ENCODE data around the gene CHD6.

CHD6 gene

DNA sequence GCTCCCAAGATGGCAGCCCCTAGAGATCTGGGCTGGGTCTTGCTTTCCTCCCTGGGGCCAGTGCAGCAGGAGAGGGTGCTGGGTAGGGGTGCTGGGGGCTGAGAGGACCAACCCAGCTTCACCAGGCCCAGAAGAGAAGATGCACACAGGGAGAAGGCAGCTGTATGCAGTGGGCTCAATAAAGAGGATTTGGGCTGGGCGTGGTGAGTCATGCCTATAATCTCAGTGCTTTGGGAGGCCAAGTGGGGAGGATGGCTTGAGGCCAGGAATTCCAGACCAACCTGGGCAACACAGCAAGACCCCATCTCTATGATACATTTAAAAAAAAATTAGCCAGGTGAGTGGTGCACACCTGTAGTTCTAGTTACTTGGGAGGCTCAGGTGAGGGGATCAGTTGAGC lies 225.9 kb downstream of the CHD6 start:
- DNase-seq = no peak

DNA sequence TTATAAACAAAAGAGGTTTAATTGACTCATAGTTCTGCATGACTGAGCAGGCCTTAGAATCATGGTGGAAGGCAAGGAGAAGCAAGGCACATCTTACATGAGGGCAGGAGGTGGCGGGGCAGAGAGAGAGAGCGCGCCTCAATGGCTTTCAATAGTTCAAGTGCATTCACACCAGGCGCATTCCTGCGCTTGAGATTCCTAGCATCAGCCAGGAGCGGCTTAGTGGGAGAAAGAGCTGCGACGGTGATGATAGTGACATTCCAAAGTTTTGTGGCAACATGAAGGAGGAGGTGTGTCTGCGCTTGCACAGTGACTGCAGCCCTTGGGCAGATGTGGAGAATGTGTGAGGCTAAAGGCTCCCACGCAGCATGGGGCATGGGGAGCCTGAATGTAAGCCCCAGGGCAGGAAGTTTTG lies 226.6 kb downstream of the CHD6 start:
- no peak for DNase-seq

DNA sequence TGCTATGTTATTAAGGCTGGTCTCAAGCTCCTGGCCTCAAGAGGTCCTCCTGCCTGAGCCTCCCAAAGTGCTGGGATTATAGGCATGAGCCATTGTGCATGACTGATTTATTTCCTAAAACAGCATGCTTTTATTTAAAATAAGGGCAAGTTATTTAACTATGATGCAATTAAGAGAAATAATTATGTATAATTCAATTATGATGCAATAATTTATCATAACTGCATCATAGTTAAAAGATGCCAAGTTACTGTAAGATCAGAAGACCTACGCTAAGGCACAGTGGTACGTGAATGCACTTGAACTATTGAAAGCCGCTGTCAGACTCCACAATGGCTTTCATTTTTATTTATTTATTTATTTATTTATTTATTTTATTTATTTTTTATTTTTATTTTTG lies 227.3 kb downstream of the CHD6 start:
- DNase-seq = no peak

DNA sequence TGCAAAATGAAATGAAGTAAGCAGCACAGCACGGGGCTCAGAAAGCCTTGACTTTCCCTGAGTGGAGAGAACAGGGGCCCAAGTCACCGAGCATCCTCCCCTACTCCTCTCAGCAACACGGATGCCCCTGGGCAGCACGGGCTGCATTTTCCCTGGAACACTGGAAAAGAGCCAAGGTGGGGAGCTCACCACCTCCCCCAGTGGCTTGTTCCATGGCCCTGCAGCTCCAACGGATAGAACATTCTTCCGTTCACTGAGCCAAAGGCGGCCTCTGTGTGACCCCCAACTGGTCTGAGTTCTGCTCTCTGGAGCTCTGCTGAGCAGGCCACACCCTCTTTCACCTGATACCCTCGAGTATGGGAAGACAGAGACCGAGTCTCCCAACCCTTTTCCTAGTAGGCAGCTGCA lies 230.7 kb downstream of the CHD6 start:
- no peak for DNase-seq

DNA sequence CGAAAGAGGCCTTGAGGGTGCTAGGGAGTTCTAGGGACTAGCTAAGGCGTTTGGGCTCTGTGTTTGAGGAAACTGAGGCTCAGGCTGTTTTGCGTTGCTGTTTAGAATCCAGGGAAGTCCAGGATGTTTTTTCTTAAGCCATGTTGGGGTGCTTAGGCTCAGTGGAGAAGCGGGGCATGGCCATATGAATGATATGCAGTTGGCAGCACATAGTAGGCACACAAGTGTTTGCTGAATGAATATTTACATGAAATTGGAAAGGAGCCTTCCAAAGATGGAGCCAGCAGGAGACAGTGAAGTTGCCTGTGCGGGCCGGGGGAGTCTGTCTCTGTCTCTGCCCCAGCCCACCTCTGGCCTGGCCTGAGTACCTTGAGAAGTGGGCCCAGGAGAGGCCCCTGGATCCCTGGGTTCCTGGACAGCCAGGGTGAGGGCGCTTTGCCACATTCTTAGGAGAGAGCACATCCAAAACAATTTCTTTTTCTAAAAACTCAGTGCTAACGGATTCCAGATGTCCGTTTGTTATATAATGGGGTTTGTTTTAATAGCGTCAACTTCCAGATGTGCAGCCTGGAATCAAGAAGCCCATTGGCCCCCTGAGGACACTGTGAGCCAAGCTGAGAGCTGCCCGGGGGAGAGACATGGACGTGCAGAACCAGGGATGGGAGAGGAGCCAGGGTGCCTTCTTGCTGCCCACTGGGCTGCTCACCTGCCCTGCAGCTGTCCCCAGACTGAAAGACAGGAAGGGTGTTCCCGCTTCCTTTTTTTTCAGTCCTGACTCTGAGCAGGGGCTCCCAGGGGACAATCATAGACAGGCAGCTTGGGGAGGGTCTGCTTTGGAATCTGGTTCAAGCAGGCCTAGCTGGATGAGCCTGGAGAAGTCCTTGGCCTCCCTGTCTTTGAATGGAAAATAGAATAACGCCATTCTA lies 231.4 kb downstream of the CHD6 start:
- DNase-seq = no peak

DNA sequence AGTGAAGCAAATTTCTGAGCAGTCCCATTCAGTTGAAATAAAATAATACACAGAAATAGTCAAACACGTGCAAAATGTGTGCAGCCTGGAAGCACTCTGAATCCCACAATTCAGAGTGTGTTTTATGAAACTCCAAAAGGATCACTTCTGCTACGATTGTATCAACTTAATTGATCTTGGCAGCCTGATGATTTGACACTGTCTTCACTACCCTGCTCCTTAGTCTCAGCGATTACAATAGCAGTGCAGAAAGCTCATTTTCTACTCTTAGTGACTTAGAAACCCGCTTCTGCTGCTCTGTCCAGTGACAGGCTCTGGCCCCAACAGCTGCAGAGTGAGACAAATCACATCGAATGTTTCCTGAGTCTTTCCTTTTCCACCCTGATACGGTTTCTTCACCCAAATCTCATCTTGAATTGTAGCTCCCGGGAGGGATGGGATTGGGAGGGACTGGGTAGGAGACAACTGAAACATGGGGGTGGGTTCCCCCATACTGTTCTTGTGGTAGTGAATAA lies 235.3 kb downstream of the CHD6 start:
- DNase-seq = no peak

DNA sequence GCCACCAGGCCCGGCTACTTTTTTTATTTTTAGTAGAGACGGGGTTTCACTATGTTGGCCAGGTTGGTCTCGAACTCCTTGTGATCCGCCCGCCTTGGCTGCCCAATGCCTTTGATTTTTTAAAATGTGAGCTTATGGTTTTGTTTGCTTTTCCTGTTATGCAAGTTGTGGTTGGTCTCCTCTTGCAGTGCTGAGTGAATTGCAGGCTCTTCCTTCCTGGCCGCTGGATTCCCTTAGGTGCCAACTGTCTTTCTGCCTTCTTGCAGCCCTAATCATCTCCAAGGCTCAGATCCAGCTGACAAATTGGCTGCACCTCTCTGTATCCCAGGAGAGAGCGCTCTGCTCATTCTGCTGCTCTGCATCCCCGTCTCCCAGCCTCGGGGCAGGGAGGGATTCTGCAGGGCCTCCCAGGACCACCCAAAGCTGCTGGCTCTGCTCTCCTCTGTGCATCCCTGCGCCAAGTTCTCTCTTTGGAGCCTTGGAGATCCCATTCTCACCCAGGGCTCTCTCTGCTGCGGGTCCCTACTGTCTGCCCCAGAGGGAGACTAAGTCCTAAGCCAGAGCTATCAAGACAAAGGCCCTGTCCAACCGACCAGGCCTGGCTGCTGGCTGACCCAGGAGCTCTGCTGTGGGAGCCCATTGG lies 237.5 kb downstream of the CHD6 start:
- peak; percentile 14 for DNase-seq

DNA sequence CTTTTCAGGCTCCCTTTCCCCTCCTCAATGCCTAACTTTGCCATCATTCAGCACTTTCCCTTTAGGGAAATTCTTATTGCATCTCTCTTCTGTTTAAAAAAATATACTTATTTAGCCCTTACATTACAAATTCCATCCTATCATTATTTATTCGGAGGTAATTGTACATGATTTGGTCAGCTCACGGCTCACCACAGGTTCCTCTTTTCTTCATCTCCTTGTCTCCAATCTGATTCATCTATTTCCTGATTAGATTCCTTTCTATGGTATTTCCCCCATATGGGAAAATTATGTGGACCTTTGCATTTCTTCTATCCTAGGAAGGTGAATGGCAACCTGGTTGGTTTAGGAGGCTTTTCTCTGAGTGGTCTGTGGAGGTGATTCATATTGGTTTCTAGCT lies 238.6 kb downstream of the CHD6 start:
- no peak for DNase-seq

DNA sequence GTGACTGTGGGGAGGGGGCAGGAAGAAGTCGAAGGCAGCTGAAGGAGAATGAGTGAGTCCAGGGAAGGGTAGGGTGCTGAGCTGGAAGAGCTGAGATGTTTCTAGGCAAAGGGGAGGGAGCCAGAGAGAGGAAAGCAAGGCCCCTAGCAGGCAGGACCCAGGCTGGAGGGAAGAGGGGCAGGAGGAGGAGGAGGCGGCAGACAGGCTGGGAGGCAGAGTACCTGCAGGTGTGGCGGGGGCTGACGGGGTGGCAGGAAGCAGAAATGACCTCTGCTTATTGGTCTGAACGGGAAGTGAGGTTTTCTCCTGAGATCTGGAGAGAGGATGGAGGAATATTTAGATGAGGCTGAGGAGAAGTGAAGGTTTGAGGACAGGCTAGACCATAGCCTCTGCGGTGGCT lies 240.9 kb downstream of the CHD6 start:
- no peak for DNase-seq

DNA sequence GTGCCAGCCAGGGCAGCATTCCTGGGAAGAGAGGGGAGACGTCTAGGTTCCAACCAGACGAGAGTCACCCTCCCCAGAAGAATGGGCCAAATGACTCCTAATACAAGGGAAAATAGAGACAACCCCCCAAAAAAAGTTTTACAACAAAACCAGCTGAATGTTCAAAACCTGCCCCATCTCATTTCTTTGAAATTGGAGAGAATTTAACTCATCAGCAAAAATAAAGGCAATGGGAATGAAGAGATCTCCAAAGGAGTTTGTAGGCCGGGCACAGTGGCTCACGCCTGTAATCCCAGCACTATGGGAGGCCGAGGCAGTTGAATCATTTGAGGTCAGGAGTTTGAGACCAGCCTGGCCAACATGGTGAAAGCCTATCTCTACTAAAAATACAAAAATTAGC lies 241.8 kb downstream of the CHD6 start:
- no peak for DNase-seq

DNA sequence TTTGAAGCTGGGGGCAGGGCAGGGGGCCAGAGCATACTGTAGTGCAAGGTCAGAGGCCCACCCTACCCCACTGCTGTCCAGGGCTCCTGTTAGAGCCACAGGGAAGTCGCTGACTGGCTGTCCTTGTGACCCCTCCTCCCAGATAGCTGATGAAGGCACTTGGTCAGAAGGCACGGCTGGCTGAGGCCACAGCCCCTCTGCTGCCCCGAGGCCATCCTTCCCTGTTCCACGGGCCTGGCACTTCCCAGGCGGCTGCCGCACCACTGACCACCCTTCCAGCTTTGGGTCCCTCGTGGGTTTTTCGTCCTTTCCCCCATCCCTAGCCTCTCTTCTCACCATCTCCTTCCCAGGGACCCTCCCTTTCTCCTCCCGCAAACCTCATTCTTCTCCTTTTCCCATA lies 242.3 kb downstream of the CHD6 start:
- DNase-seq = no peak

DNA sequence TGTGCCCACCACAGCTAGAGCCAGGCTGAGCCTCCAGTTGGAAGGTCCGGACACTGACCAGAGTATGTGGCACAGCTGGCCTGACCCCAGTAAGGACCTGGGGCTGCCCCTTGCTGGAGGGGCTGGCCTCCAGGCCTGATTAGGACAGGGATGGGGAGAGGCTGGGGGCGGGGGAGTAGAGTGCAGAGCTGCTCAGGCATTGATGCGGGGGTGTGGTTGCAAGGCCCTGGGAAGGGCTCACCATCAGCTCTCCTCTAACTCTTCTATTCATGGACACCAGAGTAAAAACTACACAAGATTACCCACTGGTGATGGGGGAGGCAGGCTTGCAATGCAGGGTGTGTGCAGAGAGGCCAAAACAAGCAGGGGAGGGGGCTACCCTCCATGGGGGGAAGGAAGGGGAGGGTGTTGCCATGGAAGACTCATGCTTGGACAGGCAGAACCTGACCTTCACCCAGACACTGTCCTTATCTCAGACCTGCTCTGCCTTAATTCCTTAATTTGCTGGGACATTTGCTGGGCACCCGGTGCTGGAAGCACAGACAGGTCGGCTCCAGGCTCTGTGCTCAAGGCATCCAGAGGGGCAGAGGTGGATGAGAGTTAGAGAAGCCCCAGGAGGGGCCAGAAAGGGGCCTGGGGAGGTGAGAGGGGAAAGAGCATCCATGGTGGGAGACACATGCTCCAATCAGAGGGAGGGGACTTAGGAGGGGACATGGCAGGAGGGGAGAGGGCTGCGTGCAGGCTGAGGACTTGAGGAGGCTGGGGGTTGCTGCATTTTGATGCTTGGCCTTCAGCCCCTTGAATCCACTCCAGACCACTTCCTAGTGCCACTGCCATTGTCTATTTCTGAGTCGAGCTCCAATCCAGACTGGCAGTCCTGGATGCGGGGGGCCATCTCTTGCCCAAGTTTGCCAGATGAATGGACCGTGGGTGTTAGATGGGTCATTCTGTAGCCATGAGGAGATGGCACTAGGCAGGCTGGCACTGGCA lies 244.0 kb downstream of the CHD6 start:
- no peak for DNase-seq

DNA sequence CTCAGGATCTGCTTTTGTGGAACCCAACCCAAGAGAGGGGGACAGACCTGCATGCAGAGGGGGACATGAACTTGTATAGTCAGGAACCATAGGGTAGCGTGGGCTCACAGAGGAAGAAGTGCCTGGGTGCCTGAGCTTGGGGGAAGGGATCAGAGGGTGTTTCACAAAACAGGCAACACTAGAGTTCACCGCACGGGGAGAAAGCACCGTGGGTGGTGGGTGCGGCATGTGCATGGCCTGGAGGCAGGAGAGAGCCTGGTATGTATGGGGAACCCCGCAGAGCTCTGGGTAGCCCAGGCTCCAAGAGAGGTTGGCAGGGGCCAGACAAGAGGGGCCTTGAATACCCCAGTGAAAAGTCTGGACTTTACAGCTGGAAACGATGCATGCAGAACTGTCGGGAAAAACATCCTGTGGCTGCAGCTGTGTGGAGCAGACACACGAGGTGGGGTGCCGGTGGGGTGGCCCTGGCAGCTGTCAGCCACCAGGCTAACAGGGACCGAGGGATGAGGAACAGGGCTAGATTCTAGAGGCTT lies 244.9 kb downstream of the CHD6 start:
- no peak for DNase-seq

DNA sequence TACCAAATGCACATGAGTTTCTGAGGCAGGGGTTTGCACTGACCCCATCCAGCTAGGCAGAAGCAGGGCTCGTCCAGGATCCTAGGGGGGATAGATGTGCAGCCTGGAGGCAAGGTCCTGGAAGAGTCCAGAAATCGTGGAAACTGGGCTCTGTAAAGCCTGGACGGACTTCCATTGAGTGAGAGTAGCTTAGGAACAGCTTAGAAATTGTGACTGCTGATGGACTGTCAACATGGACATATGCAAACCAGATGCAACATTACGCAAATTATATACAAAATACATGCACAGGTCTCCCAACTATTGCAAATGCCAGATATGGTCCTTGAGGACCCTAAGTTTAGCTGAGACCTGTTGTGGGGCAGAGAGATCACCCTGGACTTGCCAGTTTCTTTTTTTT lies 246.8 kb downstream of the CHD6 start:
- no peak for DNase-seq

DNA sequence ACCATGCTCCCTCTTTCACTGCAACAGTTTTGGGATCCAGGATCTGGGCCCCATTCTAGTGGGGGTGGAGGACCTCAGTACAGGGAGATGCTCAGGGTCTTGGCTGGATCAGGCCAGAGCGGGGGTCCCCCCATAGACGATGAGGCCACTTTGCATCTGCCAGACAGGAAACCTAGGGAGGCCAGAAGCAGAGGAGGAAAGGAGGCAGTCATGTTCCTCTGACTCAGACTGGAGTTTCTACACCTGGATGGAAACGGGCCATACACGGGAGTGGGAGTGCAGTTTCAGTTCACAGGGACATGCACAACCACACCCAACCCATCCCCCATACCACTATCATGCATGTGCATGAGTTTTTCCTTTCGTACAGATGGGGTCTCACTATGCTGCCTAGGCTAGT lies 248.0 kb downstream of the CHD6 start:
- DNase-seq = no peak

DNA sequence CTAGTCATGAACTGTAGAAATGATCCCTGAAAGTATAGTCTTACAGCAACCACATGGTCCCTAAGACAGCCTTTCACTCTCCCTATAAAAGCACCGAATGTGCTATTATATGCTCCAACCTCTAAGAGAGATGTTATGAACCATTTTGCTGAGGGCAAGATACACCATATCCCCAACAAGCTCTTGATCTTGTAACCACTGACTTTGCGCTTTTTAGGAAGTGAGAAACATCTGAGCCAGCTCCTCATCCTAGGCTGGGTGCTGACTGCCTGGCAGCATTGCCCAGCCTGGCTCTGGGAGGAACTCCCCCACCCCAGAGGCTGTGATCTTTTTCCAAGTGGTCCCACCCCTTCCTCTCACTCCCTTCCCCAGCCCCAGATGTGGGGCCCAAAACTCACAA lies 248.5 kb downstream of the CHD6 start:
- DNase-seq = no peak

DNA sequence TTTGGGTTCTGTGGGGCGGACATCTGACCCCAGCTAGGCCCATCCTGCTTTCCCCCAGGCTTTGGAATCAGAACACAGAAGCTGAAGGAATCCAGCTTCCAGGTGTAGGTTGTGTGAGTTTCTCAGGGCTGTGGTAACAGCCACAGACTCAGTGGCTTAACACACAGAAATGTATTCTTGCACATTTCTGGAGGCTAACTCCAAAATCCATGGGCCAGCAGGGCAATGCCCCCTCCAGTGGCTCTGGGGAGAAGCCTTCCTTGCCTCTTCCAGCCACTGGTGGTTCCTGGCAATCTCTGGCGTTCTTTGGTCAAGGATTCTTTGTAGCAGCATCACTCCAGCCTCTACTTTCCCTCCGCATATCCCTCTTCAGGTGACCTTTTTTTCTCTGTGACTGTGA lies 250.2 kb downstream of the CHD6 start:
- DNase-seq = no peak

DNA sequence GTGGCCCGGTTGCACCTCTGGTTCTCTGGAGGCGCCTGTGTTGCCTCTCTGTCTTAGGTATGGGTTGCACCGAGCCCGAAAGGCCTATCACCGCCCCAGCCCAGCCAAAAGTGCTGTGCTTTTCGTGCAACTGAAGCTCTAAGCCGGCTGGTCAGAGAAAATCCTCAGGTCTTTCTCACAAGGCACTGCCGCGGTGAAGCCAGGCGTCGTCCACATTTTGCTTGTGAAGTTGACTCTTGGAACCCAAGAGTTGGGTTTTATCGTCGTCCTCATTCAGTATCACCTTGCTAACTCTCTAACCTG lies 250.8 kb downstream of the CHD6 start:
- no peak for DNase-seq

DNA sequence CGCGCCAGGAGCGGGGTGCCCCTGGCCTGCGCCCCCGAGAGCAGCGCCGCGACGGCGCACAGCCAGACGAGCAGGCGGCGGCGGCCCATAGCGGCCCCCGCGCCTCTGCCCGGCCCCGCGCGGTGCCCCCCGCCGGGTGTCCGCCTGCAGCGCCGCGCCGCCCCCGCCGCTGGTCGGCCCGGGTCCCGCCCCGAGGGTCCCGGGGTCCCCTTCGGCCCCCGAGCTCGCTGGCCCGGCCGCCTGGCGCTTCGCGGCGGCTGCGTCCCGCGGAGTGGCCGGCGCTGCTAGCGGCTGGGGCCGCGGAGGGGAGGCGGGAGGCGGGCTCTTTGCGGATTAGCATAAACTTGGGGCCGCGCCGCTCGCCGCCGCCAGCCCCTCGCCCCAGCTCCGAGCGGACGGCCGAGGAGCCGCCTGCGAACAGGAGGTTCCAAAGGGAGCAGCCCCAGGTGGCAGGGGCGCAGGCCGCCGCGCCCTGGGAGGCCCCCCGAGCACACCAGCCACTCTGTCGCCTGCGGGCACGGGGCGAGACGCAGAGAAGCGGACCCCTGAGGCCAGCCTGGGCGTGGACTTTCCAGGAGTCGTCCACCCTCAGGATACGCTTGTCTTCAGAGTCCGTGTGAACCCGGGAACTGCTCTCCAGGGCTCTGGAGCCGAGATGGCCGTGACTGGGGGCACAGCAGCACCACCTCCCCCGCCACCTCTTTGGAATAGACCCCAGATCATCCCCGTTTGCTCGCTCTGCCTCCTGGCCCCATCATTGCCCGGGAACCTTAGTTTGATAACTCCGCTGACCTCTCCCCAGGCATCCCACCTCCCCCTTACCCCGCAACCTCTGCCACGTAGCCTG lies 251.4 kb downstream of the CHD6 start, which contains the start of gene EMILIN3:
Gene EMILIN3, minus strand, starts transcription at position 273 of the 847 bp plus-strand sequence. Its CDS starts 184 bp downstream, at position 89.
- DNase-seq = no peak

DNA sequence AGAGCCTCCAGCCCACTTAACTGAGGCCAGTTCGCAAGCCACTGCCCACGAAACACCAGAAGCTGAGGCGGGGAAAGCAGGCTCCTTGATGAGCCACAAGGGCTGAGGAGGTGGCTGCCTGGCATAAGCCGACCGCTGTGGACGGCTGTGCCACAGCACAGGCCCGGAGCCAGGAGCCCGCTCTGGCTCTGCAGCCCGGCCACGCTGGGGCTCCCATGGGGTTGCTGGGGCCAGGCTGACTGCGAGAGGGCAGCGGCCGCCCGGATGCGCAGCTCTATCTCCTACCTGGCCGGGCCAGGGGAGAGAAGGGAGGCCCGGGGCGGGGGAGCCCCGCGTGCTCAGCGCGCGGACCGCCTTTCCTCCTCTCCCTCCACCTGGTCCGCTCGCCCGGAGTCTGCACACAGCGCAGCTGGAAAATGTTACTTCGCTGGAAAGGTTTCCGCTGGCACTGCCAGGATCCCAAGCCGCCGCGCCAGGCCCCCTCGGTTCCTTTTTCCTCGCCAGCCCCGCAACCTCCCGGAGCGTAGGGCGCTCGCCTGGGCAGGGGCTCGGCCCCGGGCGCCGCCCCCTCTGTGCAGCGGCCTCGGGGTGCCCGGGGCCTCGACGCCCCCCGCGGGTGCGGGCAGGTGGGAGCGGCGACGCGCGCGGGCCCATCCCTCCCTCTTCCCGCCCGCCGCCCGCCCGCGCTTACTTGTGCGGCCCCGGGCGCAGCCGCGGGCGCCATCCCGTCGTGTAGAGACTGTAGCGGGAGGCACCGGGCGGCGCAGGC lies 252.2 kb downstream of the CHD6 start:
- DNase-seq = no peak

All from midbrain (tissue), 1 donor.